K562 (cell line): ENCODE measurements around the gene LRP1.

ENCODE experiments used
- EGR1 ChIP-seq: fragments of 450-650 bp; conservative IDR thresholded peaks from 2 replicates; pipeline ENCODE4 v1.6.1; 2017; ENCODE audit warnings: mild to moderate bottlenecking
- HDGF ChIP-seq: fragments of 450-650 bp; IDR thresholded peaks from 2 replicates; pipeline ENCODE4 v1.6.1; 2016
- POLR2A ChIP-seq: fragments of 450-650 bp; conservative IDR thresholded peaks from 2 replicates; pipeline ENCODE4 v1.6.1; 2016
- ZNF699 ChIP-seq: fragments of 250-450 bp; sonication (Bioruptor Pico); IDR thresholded peaks from 2 replicates; pipeline ENCODE4 v1.8.0; 2021; ENCODE audit warnings: mild to moderate bottlenecking, moderate library complexity; ENCODE audit not compliant: insufficient replicate concordance
- TF ChIP-seq, protein P1 (sequence below), 2 experiments: fragments of 450-650 bp; IDR thresholded peaks; 2 replicates each; pipeline ENCODE4 v1.6.1; 2016; ENCODE audit warnings: mild to moderate bottlenecking in 2 of 2, borderline replicate concordance in 1 of 2, low read depth in 1 of 2, moderate library complexity in 1 of 2

DNA sequence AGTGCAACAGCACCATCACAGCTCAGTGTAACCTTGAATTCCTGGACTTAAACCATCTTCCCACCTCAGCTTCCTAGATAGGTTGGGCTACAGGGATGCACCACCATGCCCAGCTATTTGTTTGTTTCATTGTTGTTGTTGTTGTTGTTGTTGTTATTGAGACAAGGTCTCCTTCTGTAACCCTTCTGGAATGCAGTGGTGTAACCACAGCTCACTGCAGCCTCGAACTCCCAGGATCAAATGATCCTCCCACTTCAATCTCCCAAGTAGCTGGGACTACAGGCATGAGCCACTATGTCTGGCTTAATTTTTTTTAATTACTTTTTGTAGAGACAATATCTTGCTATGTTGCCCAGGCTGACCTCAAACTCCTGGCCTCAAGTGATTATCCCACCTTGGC lies 48.5 kb upstream of the LRP1 start:
- TF ChIP-seq POLR2A (no peak), EGR1 (no peak), HDGF (no peak), ZNF699 (no peak)
- TF ChIP-seq, protein P1, sequence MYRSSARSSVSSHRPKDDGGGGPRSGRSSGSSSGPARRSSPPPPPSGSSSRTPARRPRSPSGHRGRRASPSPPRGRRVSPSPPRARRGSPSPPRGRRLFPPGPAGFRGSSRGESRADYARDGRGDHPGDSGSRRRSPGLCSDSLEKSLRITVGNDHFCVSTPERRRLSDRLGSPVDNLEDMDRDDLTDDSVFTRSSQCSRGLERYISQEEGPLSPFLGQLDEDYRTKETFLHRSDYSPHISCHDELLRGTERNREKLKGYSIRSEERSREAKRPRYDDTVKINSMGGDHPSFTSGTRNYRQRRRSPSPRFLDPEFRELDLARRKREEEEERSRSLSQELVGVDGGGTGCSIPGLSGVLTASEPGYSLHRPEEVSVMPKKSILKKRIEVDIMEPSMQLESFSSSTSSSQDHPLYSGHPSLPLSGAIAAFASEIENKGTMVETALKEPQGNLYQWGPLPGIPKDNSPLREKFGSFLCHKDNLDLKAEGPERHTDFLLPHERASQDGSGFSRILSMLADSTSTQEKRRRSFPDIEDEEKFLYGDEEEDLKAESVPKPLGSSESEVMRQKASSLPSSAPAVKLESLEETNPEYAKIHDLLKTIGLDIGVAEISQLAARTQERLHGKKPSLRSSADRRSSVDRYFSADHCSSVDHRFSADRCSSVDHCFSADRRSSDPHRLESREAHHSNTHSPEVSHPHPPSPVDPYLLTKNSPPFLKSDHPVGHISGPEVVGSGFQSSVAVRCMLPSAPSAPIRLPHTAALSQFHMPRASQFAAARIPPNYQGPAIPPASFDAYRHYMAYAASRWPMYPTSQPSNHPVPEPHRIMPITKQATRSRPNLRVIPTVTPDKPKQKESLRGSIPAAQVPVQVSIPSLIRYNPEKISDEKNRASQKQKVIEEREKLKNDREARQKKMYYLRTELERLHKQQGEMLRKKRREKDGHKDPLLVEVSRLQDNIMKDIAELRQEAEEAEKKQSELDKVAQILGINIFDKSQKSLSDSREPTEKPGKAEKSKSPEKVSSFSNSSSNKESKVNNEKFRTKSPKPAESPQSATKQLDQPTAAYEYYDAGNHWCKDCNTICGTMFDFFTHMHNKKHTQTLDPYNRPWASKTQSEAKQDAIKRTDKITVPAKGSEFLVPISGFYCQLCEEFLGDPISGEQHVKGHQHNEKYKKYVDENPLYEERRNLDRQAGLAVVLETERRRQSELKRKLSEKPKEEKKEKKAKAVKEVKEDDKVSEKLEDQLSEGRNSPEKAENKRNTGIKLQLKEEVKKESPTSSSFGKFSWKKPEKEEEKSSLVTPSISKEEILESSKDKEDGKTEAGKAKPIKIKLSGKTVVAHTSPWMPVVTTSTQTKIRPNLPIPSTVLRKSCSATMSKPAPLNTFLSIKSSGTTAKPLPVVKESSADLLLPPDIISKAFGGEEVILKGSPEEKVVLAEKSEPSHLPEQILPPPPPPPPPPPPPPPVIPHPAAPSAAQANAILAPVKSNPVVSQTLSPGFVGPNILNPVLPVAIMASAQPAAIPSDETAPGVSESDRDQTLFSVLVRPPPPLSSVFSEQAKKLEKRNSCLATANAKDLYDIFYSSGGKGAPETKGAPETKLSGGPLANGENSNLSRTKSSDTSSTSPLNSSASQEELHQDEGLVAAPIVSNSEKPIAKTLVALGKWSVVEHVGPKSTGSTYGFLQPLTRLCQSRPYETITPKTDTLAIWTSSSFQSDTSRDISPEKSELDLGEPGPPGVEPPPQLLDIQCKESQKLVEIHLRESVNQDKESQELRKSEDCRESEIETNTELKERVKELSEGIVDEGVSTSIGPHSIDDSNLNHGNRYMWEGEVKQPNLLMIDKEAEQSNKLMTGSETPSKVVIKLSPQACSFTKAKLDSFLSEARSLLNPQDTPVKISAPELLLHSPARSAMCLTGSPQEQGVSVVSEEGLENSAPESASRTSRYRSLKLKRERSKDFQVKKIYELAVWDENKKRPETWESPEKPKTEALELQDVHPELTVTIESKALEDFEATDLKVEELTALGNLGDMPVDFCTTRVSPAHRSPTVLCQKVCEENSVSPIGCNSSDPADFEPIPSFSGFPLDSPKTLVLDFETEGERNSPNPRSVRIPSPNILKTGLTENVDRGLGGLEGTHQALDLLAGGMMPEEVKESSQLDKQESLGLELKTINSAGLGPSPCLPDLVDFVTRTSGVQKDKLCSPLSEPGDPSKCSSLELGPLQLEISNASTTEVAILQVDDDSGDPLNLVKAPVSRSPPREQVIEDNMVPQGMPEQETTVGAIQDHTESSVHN (IDR thresholded peaks at IDR 0.05; ENCODE audit: borderline replicate concordance in 1 of 2, low read depth in 1 of 2): no peak
